GM12878 (cell line): ENCODE results near the gene STXBP5. TPM values are rescaled to one million over a fixed set of nuclear protein-coding genes. Genes with fewer than 3 reads are reported as not detected.

Experiments used
- CBX3 ChIP-seq: fragments of 200-600 bp; sonication (generic); IDR thresholded peaks from 2 replicates; pipeline ENCODE4 v1.6.1; 2016; ENCODE audit warnings: low read depth, borderline replicate concordance
- POLR2AphosphoS5 ChIP-seq: IDR thresholded peaks from 2 replicates; pipeline ENCODE4 v1.6.1; 2011; ENCODE audit warnings: mild to moderate bottlenecking, low read length, inconsistent platforms
- SRF ChIP-seq, 2 experiments: IDR thresholded peaks; 2 replicates each; pipeline ENCODE4 v1.6.1; 2011; ENCODE audit warnings: low read depth in 2 of 2, low read length in 2 of 2, mild to moderate bottlenecking in 1 of 2, moderate library complexity in 1 of 2
- TCF3 ChIP-seq: IDR thresholded peaks from 2 replicates; pipeline ENCODE4 v1.6.1; 2012; ENCODE audit warnings: low read depth, mild to moderate bottlenecking, low read length, borderline replicate concordance; ENCODE audit not compliant: insufficient read depth
- polyA plus RNA-seq, 11 experiments: library from polyadenylated mRNA; depleted of rRNA in 4 of 11; unstranded in 6 of 11; stranded (reverse) in 5 of 11; fragments of >200 nt; fragmentation: Nextera tagmentation in 4 of 11; fragmentation: Illumina TruSeq in 1 of 11; extraction: Ambion mirVana in 4 of 11; extraction: Trizol in 1 of 11; gene quantifications; 1 replicate in 1 of 11; 2 replicates in 10 of 11; pipeline versions ENCODE4 v1.2.1 to v1.2.3, GENCODE V29; 2011 to 2016; ENCODE audit warnings: inconsistent platforms in 2 of 11, missing spikeins in 2 of 11, low read depth in 1 of 11
- total RNA-seq, 4 experiments: library from RNA; depleted of rRNA in 3 of 4; stranded (reverse); fragments of >200 nt in 3 of 4; fragmentation: Illumina TruSeq in 1 of 4; extraction: Trizol in 1 of 4; gene quantifications; 2 replicates each; pipeline versions ENCODE4 v1.2.1 to v1.2.3, GENCODE V29; 2013 to 2021
- TF ChIP-seq, protein P1 (sequence below): fragments of 450-650 bp; IDR thresholded peaks from 2 replicates; pipeline ENCODE4 v1.6.1; 2016; ENCODE audit warnings: mild to moderate bottlenecking, moderate library complexity, borderline replicate concordance
- TF ChIP-seq, protein P2 (sequence below): IDR thresholded peaks from 2 replicates; pipeline ENCODE4 v1.6.1; 2011; ENCODE audit warnings: low read depth, low read length, improper control_type of control experiment, borderline replicate concordance
- TF ChIP-seq, protein P3 (sequence below): fragments of 450-650 bp; formaldehyde crosslinking; IDR thresholded peaks from 2 replicates; pipeline ENCODE4 v1.4.0; 2022; ENCODE audit warnings: mild to moderate bottlenecking, moderate library complexity
- TF ChIP-seq, protein P4 (sequence below): fragments of 150-350 bp; IDR thresholded peaks from 2 replicates; pipeline ENCODE4 v1.6.1; 2016; ENCODE audit warnings: low read depth, low read length
- TF ChIP-seq, protein P5 (sequence below): fragments of 450-650 bp; IDR thresholded peaks from 2 replicates; pipeline ENCODE4 v1.6.1; 2018; ENCODE audit warnings: borderline replicate concordance, mild to moderate bottlenecking; ENCODE audit not compliant: partially characterized antibody
- TF ChIP-seq, protein P6 (sequence below): fragments of 450-650 bp; IDR thresholded peaks from 2 replicates; pipeline ENCODE4 v1.6.1; 2017; ENCODE audit warnings: mild to moderate bottlenecking

The STXBP5 gene
- total and polyA plus RNA-seq, 10 of the 15 experiments (the other 5 are each of a cell fraction or from before 2014, with no cell fraction given): 1.4 to 13.2 (median 8.4) TPM

DNA sequence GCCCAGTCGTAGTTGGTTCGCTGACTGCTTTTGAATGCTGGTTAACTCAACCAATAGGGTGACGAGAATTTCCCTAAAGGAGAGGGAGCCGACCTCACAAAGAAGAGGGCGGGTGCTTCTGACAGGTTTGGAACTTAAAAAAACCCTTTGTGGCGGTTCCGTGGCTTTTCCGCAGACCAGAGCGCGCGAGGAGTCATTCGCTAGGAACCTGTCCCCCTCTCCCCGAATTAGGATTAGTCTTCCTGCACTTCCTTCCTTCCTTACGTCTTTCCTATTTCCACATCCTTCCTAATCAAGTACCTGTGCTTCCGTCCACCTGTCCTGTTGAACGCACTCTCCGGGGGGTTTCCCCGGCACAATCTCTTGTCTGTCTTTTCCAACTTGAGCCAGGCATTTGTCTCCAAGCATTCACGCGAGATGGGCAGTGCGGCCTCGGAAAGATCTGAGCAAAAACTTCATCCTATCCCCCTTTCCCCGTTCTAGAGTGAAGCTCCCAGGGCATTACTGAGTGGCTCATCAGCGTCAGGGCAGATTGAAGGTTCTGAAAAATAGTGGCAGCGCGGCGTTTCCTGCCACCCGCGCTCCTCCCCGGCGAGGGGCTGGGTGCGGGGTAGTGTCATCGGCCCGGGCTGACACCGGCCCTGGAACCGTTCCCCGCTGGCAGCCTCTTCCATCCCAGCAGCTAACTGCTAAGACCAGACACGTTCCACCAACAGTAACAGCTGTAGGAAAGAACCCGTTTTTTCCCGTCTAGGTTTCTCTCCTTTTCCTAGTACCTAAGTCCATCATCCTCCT, 1.5 kb upstream of the STXBP5 start (continued):
- TF ChIP-seq, protein P1, sequence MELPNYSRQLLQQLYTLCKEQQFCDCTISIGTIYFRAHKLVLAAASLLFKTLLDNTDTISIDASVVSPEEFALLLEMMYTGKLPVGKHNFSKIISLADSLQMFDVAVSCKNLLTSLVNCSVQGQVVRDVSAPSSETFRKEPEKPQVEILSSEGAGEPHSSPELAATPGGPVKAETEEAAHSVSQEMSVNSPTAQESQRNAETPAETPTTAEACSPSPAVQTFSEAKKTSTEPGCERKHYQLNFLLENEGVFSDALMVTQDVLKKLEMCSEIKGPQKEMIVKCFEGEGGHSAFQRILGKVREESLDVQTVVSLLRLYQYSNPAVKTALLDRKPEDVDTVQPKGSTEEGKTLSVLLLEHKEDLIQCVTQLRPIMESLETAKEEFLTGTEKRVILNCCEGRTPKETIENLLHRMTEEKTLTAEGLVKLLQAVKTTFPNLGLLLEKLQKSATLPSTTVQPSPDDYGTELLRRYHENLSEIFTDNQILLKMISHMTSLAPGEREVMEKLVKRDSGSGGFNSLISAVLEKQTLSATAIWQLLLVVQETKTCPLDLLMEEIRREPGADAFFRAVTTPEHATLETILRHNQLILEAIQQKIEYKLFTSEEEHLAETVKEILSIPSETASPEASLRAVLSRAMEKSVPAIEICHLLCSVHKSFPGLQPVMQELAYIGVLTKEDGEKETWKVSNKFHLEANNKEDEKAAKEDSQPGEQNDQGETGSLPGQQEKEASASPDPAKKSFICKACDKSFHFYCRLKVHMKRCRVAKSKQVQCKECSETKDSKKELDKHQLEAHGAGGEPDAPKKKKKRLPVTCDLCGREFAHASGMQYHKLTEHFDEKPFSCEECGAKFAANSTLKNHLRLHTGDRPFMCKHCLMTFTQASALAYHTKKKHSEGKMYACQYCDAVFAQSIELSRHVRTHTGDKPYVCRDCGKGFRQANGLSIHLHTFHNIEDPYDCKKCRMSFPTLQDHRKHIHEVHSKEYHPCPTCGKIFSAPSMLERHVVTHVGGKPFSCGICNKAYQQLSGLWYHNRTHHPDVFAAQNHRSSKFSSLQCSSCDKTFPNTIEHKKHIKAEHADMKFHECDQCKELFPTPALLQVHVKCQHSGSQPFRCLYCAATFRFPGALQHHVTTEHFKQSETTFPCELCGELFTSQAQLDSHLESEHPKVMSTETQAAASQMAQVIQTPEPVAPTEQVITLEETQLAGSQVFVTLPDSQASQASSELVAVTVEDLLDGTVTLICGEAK: peak; percentile 65; the same call in 1 of the 2 replicates
- TF ChIP-seq, protein P2, sequence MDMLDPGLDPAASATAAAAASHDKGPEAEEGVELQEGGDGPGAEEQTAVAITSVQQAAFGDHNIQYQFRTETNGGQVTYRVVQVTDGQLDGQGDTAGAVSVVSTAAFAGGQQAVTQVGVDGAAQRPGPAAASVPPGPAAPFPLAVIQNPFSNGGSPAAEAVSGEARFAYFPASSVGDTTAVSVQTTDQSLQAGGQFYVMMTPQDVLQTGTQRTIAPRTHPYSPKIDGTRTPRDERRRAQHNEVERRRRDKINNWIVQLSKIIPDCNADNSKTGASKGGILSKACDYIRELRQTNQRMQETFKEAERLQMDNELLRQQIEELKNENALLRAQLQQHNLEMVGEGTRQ: no peak
- TF ChIP-seq, protein P3, sequence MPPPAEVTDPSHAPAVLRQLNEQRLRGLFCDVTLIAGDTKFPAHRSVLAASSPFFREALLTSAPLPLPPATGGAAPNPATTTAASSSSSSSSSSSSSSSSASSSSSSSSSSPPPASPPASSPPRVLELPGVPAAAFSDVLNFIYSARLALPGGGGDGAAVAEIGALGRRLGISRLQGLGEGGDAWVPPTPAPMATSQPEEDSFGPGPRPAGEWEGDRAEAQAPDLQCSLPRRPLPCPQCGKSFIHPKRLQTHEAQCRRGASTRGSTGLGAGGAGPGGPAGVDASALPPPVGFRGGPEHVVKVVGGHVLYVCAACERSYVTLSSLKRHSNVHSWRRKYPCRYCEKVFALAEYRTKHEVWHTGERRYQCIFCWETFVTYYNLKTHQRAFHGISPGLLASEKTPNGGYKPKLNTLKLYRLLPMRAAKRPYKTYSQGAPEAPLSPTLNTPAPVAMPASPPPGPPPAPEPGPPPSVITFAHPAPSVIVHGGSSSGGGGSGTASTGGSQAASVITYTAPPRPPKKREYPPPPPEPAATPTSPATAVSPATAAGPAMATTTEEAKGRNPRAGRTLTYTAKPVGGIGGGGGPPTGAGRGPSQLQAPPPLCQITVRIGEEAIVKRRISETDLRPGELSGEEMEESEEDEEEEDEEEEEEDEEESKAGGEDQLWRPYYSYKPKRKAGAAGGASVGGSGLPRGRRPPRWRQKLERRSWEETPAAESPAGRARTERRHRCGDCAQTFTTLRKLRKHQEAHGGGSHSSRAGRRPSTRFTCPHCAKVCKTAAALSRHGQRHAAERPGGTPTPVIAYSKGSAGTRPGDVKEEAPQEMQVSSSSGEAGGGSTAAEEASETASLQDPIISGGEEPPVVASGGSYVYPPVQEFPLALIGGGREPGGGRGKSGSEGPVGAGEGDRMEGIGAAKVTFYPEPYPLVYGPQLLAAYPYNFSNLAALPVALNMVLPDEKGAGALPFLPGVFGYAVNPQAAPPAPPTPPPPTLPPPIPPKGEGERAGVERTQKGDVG (CRISPR knock-in tag): peak; percentile 53; the same call in 1 of the 2 replicates
- TF ChIP-seq, protein P4, sequence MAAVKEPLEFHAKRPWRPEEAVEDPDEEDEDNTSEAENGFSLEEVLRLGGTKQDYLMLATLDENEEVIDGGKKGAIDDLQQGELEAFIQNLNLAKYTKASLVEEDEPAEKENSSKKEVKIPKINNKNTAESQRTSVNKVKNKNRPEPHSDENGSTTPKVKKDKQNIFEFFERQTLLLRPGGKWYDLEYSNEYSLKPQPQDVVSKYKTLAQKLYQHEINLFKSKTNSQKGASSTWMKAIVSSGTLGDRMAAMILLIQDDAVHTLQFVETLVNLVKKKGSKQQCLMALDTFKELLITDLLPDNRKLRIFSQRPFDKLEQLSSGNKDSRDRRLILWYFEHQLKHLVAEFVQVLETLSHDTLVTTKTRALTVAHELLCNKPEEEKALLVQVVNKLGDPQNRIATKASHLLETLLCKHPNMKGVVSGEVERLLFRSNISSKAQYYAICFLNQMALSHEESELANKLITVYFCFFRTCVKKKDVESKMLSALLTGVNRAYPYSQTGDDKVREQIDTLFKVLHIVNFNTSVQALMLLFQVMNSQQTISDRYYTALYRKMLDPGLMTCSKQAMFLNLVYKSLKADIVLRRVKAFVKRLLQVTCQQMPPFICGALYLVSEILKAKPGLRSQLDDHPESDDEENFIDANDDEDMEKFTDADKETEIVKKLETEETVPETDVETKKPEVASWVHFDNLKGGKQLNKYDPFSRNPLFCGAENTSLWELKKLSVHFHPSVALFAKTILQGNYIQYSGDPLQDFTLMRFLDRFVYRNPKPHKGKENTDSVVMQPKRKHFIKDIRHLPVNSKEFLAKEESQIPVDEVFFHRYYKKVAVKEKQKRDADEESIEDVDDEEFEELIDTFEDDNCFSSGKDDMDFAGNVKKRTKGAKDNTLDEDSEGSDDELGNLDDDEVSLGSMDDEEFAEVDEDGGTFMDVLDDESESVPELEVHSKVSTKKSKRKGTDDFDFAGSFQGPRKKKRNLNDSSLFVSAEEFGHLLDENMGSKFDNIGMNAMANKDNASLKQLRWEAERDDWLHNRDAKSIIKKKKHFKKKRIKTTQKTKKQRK: no peak
- TF ChIP-seq, protein P5, sequence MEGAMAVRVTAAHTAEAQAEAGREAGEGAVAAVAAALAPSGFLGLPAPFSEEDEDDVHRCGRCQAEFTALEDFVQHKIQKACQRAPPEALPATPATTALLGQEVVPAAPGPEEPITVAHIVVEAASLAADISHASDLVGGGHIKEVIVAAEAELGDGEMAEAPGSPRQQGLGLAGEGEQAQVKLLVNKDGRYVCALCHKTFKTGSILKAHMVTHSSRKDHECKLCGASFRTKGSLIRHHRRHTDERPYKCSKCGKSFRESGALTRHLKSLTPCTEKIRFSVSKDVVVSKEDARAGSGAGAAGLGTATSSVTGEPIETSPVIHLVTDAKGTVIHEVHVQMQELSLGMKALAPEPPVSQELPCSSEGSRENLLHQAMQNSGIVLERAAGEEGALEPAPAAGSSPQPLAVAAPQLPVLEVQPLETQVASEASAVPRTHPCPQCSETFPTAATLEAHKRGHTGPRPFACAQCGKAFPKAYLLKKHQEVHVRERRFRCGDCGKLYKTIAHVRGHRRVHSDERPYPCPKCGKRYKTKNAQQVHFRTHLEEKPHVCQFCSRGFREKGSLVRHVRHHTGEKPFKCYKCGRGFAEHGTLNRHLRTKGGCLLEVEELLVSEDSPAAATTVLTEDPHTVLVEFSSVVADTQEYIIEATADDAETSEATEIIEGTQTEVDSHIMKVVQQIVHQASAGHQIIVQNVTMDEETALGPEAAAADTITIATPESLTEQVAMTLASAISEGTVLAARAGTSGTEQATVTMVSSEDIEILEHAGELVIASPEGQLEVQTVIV: no peak
- TF ChIP-seq SRF (IDR thresholded peaks at IDR 0.05; ENCODE audit: low read depth in 2 of 2, low read length in 2 of 2) (no peak), POLR2AphosphoS5 (peak; percentile 79), TCF3 (no peak), CBX3 (no peak)
- TF ChIP-seq, protein P6, sequence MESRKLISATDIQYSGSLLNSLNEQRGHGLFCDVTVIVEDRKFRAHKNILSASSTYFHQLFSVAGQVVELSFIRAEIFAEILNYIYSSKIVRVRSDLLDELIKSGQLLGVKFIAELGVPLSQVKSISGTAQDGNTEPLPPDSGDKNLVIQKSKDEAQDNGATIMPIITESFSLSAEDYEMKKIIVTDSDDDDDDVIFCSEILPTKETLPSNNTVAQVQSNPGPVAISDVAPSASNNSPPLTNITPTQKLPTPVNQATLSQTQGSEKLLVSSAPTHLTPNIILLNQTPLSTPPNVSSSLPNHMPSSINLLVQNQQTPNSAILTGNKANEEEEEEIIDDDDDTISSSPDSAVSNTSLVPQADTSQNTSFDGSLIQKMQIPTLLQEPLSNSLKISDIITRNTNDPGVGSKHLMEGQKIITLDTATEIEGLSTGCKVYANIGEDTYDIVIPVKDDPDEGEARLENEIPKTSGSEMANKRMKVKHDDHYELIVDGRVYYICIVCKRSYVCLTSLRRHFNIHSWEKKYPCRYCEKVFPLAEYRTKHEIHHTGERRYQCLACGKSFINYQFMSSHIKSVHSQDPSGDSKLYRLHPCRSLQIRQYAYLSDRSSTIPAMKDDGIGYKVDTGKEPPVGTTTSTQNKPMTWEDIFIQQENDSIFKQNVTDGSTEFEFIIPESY: no peak
